D721Med (cell line): Measurements from ENCODE around the gene OVCA2.

Source experiments
- DNase-seq: peaks from one replicate; pipeline ENCODE4 v3.0.0; 2011; ENCODE audit warnings: low spot score; ENCODE audit not compliant: insufficient read length
- FAIRE-seq: peaks from 2 replicates; lab custom pipeline; 2011; peaks lifted over from hg19 to GRCh38; lab: Jason Lieb, UNC
- TF ChIP-seq, protein P1 (sequence below): IDR thresholded peaks from 2 replicates; pipeline ENCODE4 v1.5.1; 2012; ENCODE audit warnings: mild to moderate bottlenecking, control low read depth; ENCODE audit not compliant: insufficient read depth; ENCODE audit errors: missing control alignments

Gene OVCA2

DNA sequence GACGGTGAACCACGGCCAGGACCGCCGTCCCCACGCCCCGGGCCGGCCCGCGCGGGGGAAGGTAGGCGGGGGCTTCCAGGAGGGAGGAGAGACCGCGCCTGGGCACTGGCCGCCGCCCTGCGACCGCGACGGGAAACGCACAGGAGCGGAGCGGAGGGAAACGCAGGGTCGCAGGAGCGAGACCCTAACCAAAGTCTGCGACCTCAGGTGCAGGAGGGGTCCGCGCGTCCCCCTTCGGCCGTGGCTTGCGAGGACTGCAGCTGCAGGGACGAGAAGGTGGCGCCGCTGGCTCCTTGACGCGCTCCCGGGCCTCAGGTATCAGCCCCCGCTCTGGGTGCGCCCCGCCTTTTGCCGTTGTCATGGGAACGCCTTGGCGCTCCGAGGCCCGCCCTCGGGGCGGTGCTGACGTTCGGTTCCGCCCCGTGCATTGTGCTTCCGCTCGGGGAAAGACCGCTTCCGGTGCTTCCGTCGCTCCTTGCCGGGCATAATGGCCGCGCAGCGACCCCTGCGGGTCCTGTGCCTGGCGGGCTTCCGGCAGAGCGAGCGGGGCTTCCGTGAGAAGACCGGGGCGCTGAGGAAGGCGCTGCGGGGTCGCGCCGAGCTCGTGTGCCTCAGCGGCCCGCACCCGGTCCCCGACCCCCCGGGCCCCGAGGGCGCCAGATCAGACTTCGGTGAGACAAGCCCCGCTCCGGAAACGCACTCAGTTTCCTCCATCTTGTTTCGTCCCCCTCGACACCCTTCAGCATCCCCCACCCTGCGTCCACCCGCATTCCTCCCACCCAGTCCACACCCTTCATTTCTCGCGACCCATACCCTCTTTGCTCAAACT, at the start of gene OVCA2:
Gene OVCA2 (plus strand): TSS at position 462 of the 829 bp plus-strand sequence. CDS start 26 bp downstream, at position 488.
- DNase-seq: peak; percentile 86
- FAIRE-seq: no peak
- TF ChIP-seq, protein P1, sequence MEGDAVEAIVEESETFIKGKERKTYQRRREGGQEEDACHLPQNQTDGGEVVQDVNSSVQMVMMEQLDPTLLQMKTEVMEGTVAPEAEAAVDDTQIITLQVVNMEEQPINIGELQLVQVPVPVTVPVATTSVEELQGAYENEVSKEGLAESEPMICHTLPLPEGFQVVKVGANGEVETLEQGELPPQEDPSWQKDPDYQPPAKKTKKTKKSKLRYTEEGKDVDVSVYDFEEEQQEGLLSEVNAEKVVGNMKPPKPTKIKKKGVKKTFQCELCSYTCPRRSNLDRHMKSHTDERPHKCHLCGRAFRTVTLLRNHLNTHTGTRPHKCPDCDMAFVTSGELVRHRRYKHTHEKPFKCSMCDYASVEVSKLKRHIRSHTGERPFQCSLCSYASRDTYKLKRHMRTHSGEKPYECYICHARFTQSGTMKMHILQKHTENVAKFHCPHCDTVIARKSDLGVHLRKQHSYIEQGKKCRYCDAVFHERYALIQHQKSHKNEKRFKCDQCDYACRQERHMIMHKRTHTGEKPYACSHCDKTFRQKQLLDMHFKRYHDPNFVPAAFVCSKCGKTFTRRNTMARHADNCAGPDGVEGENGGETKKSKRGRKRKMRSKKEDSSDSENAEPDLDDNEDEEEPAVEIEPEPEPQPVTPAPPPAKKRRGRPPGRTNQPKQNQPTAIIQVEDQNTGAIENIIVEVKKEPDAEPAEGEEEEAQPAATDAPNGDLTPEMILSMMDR: peak; percentile 39

DNA sequence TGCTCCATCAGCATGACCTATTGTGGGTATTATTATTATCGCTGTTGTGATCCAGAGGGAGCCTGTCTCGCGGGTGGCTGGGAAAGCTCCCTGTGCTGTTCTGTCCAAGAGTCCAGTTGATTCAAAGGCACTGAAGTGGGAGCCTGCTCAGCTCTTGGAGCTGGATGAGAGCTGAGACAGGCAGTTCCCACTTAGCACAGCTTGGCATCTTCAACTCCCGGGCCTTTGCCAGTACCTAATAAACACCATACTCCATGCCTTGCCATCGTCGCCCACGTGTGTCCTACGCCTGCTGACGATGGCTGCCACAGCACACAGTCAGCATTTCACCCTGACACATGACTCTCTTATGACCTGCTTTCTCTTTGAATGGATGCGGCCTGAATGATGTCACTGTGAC, 49.3 kb upstream of the OVCA2 start:
- TF ChIP-seq, protein P1: no peak
- FAIRE-seq (no peak), DNase-seq (no peak)

DNA sequence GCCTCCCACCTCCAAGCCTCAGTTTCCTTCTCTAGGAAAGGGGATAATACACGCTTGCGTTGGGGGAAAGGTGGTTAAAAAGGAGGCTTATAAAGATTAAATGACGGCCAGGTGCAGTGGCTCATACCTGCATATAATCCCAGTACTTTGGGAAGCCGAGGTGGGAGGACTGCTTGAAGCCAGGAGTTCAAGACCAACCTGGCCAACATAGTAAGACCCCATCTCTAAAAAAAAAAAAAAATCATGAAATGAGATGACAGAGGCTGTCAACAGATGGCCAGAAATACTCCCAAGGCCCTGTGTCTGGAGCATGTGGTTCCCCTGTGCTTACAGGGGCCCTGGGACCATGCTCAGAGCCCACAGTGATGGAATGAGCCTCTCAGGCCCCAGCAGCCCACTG, 47.1 kb upstream of the OVCA2 start:
- FAIRE-seq (no peak), DNase-seq (no peak)
- TF ChIP-seq, protein P1: no peak

GRCh38 chr17:1995321-1995892, 46.4 kb upstream of the OVCA2 start:
- TF ChIP-seq, protein P1: no peak
- FAIRE-seq: no peak
- no peak for DNase-seq

- FAIRE-seq (no peak), DNase-seq (no peak)
- TF ChIP-seq, protein P1: no peak
Measured at GRCh38 chr17:1995907-1996799, 45.7 kb upstream of the OVCA2 start.

- TF ChIP-seq, protein P1: no peak
- FAIRE-seq (no peak), DNase-seq (no peak)
Measured at GRCh38 chr17:1996800-1997288, 45.0 kb upstream of the OVCA2 start.
